Measurements from ENCODE around the gene DGKD.
"Not testable (repeated sequence)": the region's sequence is repeated elsewhere in the genome, so short reads cannot be mapped to it uniquely, and the experiment has no call there.

DGKD gene, protein sequence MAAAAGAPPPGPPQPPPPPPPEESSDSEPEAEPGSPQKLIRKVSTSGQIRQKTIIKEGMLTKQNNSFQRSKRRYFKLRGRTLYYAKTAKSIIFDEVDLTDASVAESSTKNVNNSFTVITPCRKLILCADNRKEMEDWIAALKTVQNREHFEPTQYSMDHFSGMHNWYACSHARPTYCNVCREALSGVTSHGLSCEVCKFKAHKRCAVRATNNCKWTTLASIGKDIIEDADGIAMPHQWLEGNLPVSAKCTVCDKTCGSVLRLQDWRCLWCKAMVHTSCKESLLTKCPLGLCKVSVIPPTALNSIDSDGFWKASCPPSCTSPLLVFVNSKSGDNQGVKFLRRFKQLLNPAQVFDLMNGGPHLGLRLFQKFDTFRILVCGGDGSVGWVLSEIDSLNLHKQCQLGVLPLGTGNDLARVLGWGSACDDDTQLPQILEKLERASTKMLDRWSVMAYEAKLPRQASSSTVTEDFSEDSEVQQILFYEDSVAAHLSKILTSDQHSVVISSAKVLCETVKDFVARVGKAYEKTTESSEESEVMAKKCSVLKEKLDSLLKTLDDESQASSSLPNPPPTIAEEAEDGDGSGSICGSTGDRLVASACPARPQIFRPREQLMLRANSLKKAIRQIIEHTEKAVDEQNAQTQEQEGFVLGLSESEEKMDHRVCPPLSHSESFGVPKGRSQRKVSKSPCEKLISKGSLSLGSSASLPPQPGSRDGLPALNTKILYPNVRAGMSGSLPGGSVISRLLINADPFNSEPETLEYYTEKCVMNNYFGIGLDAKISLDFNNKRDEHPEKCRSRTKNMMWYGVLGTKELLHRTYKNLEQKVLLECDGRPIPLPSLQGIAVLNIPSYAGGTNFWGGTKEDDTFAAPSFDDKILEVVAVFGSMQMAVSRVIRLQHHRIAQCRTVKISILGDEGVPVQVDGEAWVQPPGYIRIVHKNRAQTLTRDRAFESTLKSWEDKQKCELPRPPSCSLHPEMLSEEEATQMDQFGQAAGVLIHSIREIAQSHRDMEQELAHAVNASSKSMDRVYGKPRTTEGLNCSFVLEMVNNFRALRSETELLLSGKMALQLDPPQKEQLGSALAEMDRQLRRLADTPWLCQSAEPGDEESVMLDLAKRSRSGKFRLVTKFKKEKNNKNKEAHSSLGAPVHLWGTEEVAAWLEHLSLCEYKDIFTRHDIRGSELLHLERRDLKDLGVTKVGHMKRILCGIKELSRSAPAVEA
- total RNA-seq, result 52.5 to 271 (median 129) reads per million in 3 experiments

DNA sequence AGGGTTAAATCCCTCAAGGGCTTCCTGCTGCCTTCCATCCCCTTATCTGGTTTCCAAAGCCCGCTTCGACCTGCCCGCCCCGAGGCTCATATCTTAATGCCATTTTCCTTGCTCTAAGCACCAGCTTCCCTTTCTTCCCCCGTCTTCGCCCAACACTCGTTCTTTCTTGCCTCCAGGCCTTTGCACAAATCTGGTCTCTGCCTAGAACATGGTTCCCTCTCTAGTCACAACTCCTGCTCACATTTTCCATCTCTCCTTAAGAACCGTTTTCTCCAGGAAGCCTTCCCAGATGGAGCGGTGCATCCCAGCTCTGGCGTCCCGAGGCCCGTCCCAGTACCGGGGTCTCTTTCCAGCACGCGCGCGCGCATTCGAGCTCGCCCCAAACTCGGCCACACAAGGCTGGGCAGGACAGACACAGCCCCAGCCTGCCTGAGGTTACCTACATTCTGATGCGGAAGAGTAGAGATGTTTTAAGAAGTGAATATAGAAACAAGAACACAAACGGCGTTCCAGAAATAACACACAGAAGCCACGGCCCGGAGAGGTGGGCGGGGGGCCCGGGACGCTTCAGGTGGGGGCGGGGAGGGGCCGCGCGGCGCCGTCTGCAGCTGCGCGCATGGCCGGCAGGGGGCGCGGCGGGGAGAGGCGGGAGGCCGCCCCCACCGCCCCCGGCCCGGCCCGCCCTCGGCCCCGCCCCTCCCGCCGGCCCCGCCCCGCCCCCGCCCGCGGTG lies at the start of gene DGKD:
Gene DGKD, plus strand, starts transcription at position 726 of the 731 bp plus-strand sequence. CDS start 25 bp downstream, outside the sequence.
- DNase-seq, result peak; percentile 60

DNA sequence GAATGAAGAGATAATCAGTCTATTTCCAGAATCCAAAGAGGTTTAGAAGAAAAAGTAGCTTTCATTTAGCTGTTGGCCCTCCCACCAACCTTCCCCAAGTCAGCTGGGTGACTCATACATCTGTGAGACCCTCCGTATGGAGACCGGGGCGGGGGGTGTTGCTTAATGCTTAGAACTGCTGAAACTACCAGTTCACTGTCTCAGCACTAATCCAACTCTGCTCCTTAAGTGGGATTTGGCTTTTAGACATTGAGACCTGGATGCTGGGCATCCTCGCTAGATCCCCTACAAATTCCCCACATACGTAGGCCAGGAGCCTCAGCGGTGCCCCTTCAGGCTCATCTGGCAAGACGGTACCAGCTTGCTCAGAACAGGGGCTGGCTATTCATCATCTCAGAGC lies 46.7 kb upstream of the DGKD start, which contains the start of gene SAG:
Gene SAG, plus strand, starts transcription at position 252 of the 400 bp plus-strand sequence. CDS start 1,374 bp downstream, outside the sequence.
- DNase-seq, result no peak

DNA sequence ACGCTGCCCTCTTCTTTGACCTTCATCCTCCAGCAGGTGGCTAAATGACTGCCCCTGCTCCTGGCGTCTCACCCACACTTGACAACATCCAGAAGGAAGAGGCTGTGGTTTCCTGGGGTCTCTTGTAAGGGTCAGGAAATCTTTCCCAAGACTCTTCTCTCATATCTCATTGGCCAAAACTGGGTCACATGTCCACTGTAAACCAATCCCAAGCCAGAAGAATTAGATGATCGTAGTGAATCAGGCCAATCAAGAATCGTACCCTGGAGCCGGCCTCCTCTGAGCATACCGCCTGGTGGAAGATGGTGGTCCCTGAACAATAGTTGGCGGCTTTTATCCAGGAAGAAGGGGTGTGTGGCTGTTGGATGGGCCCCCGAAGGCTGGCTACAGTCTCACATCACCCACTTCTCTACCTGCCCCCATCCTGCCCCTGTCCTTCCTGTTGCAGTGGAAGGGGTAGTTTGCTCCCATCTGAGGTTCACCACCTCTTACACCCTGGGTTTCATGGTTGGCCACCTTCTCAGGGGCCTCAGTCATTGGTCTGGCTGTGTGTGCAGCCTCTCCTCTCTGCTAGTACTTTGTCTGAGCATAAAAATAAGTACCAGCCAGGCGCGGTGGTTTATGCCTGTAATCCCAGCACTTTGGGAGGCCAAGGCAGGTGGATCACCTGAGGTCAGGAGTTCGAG lies 42.9 kb upstream of the DGKD start:
- no peak for DNase-seq

DNA sequence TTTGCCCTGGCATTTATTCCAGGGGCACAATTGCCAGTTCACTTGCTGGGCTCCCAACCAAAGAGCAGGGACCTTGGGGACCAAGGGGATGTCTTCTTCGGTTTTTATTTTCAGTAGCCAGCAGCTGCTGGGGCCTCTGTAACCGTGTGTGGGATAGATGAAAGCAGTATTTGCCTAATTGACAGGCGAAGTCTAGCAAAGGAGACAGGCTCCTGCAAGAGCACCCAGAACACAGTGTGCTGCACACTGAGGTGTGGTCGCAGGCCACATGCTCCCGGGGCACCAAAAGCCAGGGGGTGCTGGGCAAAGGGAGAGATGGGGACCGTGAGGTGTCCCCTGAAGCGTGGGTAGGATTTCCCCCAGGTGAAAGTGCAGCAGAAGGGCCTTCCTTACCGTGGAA lies 41.4 kb upstream of the DGKD start:
- DNase-seq, result no peak

DNA sequence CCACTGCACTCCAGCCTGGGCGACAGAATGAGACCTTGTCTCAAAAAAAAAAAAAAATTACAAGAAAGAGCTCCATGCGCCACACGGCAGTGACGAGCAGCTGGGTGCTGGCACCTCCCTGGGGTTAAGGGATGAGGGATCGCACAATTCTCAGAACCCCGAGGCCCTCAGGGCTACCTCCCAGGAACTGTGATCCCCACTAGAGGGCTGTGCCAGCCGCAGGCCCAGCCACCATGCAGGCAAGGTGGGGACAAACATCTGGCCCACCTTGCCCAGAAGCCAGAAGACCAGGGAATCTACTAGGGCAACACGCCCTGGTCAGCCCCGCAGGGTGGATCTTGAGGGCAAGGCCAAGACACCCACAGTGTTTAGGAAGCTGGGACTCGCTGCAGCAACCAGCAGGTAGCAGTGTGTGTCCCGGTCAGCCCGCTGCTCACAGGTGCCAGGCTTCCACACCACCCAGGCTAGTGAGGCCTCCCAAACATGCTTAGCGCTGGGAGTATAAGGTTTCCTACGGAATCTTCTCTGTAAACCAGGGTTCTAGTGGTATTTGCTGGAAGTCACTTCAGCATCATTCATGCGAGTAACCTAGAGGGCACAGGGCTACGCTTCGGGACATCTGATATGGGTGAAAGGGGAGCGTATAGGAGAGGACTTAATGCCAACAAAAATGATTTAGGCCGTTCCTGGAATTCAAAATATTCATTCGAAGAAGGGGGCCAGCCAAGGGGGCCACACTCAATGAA lies 39.9 kb upstream of the DGKD start:
- DNase-seq, result no peak

DNA sequence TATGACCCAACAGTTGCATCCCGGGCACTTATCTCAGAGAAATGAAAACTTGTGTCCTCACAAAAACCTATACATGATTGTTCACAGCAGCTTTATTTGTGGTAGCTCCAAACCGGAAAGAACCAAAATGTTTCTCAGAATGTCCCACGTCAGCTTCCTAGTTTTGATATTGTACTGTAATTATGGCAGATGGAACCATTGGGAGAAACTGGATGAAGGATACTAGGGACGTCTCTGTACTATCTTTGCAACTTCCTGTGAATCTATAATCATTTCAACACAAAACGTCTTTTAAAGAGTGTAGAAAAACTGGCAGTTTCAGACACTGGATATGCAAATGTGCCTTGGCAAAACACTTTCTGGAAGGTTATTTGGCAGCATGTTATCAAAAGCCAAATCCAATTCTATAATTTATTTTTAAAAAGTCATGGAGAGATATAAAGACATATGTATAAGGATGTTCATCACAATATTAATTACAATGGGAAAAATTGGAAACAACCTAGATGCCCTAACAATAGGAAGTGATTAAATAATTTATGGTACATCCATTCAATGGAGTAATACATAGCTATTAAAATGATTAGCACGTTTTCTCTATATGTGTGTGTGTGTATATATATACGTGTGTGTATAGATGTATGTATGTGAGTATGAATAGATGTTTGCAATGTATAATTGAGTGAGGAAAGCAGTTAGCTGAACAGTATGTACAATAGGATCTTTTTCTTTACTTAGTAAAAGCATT lies 36.9 kb upstream of the DGKD start:
- no peak for DNase-seq

DNA sequence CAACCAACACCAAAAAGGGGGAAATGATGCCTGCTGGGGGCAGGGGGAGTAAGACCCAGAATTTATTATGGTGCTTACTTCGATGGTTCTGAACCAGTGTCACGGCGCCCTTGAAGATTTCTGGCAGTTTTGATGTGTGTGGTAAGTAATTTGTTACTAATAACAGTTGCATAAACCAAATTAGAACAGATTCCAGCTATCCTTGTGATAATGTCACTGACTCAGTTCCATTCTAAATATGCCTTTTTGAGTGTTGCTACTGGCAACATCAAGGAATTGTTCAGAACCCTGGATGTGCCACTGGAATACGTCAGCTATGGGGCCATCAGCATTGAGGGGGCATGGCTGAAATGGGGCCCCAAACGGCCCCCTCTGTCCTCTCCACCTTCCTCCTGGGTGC lies 35.0 kb upstream of the DGKD start:
- DNase-seq, result no peak

DNA sequence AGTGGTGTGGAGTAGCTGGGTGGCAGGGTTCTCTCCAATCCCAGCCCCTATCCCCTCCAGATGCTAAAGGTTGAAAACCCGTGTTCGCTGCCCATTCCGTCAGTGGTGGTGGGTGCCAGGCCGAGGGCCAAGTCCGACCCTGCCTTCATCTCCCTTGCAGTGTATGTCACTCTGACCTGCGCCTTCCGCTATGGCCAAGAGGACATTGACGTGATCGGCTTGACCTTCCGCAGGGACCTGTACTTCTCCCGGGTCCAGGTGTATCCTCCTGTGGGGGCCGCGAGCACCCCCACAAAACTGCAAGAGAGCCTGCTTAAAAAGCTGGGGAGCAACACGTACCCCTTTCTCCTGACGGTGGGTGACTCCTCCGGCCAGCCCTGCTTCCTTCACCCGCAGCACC lies 33.8 kb upstream of the DGKD start:
- no peak for DNase-seq

DNA sequence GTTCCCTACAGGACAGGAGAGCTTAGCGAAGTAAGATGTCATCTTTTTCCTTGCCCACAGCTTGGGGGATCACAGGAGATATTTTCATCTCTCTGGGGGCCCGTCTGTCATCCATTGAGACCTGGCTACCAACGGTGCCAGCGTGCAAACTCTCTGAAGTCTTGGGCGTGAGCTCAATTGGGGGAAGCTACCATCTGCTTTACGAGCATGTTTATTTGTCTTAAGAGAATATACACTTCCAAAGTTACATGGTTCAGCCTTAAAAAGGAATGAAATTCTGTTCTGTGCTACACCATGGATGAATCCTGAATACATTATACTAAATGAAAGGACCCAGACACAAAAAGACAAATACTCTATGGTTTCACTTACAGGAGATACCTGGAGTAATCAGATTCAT lies 33.1 kb upstream of the DGKD start:
- DNase-seq, result no peak

DNA sequence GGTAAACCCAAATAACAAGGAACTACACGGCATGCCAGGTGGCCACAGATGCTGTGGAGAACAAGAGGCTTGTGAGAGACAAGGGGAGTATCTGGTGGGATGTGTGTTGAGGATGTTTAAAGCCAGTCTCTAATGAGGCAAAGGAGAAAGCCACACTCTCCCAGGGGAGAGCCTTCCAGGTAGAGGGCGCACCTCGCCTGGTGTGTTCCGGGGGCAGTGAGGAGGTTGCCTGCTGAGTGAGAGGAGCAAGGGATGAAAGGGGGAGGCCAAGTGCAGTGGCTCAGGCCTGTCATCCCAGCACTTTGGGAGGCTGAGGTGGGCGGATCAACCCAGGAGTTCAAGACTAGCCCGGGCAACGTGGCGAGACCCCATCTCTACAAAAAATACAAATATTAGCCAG lies 30.4 kb upstream of the DGKD start:
- DNase-seq, result no peak

DNA sequence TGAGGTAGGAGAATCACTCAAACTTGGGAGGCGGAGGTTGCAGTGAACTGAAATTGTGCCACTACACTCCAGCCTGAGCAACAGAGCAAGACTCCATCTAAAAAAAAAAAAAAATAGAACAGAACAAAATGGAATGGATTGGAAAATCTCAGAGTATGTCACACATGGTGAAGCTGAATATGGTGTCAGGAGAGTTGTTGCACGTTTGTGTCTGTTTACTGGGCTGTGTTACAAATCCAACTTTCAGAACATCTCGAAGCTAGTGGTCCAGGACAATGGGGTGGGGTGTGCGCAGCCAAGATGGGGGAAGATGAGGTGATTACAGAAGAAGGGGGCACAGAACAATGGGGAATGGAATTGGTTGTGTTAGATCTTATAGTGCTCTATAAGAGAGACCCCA lies 29.0 kb upstream of the DGKD start:
- DNase-seq, result no peak

DNA sequence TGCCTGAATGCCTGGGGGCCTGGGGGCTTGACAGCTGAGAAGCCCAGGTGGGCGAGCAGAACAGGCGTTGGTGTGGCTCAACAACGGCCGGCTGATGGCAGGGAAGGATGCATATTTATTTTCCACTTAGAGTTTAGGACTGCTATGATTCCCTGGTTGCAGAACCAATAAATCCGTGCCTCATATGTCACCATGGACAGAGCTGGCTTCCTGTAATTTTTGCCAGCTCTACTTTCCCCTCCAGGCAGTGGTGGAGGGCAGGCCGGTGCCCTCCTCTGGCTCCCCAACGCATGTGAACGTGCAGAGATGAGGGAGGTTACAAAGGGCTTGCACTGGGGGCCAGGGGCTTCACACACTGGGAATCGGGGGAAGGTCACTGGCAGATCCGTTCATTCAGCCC lies 28.5 kb upstream of the DGKD start:
- DNase-seq, result no peak

DNA sequence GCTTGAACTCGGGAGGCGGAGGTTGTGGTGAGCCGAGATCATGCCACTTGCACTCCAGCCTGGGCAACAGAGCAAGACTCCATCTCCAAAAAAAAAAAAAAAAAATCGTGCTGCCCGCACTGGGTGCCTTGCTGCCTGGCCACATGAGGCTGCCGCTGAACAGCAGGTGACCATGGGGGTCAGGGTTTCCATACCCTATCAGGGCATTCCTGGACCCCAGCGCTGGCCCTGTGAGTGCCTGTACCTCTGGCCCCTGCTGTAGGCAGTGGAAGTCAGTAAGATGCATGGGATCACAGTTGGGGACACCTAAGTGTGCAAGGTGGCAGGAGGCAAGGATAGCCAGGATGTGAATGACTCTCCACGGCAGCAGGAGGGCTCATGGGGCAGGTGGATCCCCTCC lies 27.8 kb upstream of the DGKD start:
- no peak for DNase-seq

DNA sequence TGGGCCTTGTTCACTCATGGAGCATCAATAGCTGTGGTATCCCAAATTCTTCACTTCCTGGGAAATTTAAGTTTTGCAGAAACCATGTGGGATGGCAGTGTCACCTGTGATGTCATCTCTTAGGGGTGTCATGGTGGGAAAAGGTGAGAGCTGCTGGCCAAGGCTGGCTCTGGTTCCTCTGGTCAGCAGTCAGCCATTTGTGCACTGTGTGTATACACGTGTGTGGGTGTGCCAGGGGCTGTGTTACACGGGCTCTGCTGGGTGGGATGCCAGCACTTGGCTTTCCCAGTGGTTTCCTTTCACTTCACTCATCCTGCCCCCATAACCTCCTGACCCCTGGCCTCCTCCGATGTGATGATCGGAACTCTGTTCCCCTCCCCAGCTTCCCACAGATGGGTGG lies 25.4 kb upstream of the DGKD start:
- DNase-seq, result no peak

DNA sequence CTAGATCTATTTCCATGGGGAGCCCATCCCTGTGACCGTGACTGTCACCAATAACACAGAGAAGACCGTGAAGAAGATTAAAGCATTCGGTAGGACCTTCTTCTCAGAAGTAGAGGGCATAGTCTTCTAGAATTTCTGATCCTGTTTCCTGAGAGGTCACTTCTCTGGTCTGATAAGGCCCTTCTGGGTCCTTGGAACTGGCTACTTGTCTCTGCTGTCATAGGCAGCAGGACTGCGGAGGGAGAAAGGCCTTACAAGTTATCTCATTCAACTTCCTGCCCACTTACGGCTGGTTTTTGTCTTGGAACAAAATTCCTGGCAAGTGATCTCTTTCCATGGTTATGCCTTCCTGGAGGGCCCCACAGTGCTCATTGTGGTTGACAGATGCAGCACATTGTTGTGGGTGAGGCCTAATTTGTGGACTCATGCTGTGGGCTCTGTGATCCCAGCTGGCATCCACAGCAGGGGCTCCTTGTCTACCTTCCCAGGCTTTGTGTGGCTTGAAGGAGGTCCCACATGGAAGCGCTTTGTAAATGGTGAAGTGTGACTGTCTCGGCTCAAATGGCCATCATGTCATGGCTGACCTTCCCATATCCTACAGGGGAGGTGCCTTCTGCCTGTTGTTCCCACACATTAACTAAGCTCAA lies 24.7 kb upstream of the DGKD start:
- no peak for DNase-seq

DNA sequence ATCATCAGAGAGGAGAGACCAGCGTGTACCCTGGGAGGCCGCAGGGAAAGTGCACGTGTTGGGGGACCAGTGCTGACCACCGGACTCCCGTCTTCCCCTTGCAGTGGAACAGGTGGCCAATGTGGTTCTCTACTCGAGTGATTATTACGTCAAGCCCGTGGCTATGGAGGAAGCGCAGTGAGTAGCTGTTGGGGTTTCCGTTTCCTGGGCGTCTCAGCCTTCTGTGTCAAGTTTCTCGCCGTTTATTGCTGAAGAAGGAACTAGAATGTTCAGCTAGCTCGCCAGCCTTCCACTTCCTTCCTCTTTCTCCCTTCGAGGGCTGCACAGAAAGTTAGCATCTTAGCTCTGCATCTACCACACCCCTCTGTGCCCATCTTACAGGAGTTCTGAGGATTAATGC lies 22.8 kb upstream of the DGKD start:
- DNase-seq, result peak; percentile 88

DNA sequence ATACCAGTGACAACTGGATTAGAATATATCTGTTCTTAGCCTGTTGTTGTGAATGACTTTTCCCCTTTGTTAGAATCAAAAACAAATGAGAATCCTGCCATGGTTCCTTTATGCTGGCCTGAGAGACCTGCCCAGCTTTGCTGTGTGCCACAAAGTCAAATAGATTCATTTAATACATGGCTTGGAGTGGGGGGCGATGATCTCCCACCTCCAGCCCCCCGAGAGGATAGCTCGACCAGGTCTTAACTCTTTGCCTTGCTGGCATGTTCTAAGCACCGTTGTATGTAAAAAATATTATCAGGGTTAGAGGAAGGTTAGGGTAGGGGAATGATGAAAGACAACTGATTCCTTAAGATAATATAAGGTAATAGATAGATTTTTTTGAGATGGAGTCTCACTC lies 22.2 kb upstream of the DGKD start:
- no peak for DNase-seq

DNA sequence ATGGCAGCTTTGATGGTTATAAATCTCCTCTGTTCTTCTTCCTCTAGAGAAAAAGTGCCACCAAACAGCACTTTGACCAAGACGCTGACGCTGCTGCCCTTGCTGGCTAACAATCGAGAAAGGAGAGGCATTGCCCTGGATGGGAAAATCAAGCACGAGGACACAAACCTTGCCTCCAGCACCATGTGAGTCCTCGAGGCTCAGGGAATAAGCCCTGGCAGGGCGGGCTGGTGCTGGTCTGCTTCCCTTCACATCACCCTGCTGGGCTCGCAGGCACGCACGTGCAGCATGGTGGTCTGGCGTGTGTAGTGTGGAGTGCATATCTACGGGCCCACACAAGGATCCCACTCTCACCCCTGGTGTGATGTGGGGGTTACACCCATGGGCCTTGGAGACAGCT lies 19.4 kb upstream of the DGKD start:
- no peak for DNase-seq

DNA sequence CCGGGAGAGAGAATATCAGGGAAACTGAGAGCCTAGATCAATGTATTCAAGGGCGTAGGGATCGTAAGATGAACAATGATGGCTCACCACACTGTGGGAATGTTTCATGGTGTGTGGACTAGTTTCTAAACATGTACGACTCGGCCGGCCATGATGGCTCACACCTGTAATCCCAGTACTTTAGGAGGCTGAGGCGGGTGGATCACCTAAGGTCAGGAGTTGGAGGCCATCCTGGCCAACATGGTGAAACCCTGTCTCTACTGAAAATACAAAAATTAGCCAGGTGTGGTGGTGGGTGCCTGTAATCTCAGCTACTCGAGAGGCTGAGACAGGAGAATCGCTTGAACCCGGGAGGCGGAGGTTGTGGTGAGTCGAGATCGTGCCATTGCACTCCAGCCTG lies 18.2 kb upstream of the DGKD start:
- not testable (repeated sequence) for DNase-seq

DNA sequence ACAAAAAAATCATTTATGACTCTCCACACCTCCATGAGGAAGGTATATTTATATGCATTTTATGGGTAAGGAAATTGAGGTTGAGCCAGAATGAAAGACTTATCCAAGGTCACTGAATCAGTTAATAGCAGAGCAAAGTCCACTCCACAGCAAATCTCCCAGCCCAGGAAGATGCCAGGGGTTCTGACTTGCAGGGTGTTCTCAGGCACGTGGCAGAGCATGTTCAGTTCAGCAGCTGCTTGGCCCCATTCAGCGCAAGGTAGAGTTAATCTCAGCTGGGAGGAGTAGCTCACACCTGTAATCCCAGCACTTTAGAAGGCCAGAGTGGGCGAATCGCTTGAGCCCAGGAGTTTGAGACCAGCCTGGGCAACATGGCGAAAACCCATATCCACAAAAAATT lies 17.8 kb upstream of the DGKD start:
- no peak for DNase-seq

Measured in central memory CD4-positive, alpha-beta T cell (primary cell).